NCI-H2171 (cell line): ENCODE data around the gene LCLAT1.

Source experiments
- DNase-seq: peaks from one replicate; lab custom pipeline; 2025; lab: John Stamatoyannopoulos, UW

Gene LCLAT1

GRCh38 chr2:30675758-30676157, 228.7 kb downstream of the LCLAT1 start:
- DNase-seq, result no peak

GRCh38 chr2:30677231-30677630, 230.2 kb downstream of the LCLAT1 start:
- no peak for DNase-seq

GRCh38 chr2:30677861-30678385, 230.9 kb downstream of the LCLAT1 start:
- DNase-seq, result no peak

GRCh38 chr2:30678410-30679137, 231.5 kb downstream of the LCLAT1 start:
- no peak for DNase-seq

GRCh38 chr2:30679426-30680088, 232.5 kb downstream of the LCLAT1 start:
- no peak for DNase-seq

- no peak for DNase-seq
These were observed 233.1 kb downstream of the LCLAT1 start for GRCh38 chr2:30680121-30680520.

GRCh38 chr2:30681022-30681421, 234.0 kb downstream of the LCLAT1 start:
- no peak for DNase-seq

GRCh38 chr2:30683236-30683956, 236.3 kb downstream of the LCLAT1 start:
- DNase-seq, result no peak

GRCh38 chr2:30684026-30684425, 237.0 kb downstream of the LCLAT1 start:
- no peak for DNase-seq

- DNase-seq, result no peak
These were observed 237.5 kb downstream of the LCLAT1 start for GRCh38 chr2:30684516-30684915.

GRCh38 chr2:30684996-30685395, 237.9 kb downstream of the LCLAT1 start:
- no peak for DNase-seq

- no peak for DNase-seq
These were observed 239.0 kb downstream of the LCLAT1 start for GRCh38 chr2:30686000-30686399.

GRCh38 chr2:30686669-30687068, 239.6 kb downstream of the LCLAT1 start:
- DNase-seq, result no peak

GRCh38 chr2:30688956-30689401, 241.9 kb downstream of the LCLAT1 start:
- no peak for DNase-seq

- DNase-seq, result no peak
These were observed 242.6 kb downstream of the LCLAT1 start for GRCh38 chr2:30689496-30690125.

GRCh38 chr2:30690126-30690561, 243.1 kb downstream of the LCLAT1 start:
- no peak for DNase-seq

- DNase-seq, result no peak
These were observed 244.3 kb downstream of the LCLAT1 start for GRCh38 chr2:30691091-30691947.

GRCh38 chr2:30691948-30692828, 245.1 kb downstream of the LCLAT1 start:
- DNase-seq, result no peak

GRCh38 chr2:30692829-30693275, 245.8 kb downstream of the LCLAT1 start:
- no peak for DNase-seq
